Cardiac fibroblast (primary cell): Measurements from ENCODE around the gene RCN1.
A peak's percentile ranks its signal among the peaks of the same experiment; 100 is the strongest.
"Not testable (repeated sequence)": the region's sequence is repeated elsewhere in the genome, so short reads cannot be mapped to it uniquely, and the experiment has no call there.

Source experiments
- DNase-seq, 2 donors: peaks; one replicate each; pipeline versions ENCODE4 v3.0.0 to v3.0.0-alpha.2; 2010; ENCODE audit warnings: low read depth in 2 of 2
- H3K4me3 ChIP-seq, 2 donors: replicated peaks in 1 of 2; 1 replicate in 1 of 2; 2 replicates in 1 of 2; pipeline ENCODE4 v1.5.1; 2011; ENCODE audit warnings: low read depth in 2 of 2, low read length in 2 of 2, mild to moderate bottlenecking in 2 of 2, moderate library complexity in 1 of 2
- TF ChIP-seq, protein P1 (sequence below): IDR thresholded peaks from one replicate; pipeline ENCODE4 v1.5.1; 2011; ENCODE audit warnings: low read depth, mild to moderate bottlenecking, low read length, inconsistent platforms

The RCN1 gene

DNA sequence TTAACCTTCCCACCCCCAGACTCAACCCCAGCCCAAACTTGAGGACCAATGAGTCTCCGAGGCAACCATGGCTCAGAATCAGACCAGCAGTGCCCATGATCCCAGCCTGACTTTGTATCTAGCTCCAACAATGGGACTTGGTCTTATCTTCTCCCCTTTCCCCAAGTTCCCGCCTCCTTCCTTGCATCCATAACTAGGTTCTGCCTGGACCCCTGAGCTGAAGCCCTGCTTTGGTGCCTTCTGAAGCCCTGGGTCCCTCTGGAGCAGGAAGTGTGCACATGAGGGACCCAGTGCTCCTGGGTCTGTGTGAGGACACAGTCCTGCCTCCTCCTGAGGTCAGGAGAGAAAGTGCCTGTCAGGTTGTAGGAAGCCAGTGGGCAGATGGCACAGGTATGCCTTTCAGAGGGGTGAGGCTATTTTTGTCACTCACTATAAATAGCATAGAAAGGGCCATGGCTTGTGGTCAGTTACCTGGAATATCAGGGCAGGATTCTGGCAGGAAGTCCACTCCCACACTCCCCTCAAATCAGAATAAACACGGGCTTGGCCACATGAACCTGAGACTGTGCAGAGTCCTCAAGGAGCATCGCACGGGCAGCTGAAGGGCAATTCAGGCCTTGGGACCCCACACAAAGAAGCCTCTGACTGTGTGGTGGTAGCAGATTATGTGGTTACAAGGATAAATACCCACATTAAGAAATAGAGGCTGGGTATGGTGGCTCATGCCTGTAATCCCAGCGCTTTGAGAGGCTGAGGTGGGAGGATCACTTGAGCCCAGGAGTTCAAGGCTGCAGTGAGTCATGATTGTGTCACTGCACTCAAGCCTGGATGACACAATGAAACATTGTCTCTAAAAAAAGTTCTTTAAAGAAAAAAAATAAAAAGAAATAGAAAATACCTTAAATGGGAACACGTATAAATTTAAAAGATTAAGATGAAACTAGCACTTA is 27.4 kb downstream of the RCN1 start:
- DNase-seq = peak; percentile 29 to 85
- H3K4me3 ChIP-seq = no peak overlapping the region
- TF ChIP-seq, protein P1, sequence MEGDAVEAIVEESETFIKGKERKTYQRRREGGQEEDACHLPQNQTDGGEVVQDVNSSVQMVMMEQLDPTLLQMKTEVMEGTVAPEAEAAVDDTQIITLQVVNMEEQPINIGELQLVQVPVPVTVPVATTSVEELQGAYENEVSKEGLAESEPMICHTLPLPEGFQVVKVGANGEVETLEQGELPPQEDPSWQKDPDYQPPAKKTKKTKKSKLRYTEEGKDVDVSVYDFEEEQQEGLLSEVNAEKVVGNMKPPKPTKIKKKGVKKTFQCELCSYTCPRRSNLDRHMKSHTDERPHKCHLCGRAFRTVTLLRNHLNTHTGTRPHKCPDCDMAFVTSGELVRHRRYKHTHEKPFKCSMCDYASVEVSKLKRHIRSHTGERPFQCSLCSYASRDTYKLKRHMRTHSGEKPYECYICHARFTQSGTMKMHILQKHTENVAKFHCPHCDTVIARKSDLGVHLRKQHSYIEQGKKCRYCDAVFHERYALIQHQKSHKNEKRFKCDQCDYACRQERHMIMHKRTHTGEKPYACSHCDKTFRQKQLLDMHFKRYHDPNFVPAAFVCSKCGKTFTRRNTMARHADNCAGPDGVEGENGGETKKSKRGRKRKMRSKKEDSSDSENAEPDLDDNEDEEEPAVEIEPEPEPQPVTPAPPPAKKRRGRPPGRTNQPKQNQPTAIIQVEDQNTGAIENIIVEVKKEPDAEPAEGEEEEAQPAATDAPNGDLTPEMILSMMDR = no peak

DNA sequence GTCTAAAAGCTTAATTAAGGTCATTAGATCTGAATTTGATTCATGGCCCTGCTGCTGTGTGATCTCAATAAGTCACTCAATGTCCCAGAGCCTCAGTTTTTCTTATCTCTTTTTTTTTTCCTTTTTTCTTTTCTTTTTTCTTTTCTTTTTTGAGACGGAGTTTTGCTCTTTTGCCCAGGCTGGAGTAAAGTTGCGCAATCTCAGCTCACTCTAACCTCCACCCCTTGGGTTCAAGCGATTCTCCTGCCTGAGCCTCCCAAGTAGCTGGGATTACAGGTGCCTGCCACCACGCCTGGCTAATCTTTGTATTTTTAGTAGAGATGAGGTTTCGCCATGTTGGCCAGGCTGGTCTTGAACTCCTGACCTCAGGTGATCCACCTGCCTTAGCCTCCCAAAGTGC is 28.3 kb downstream of the RCN1 start:
- DNase-seq, H3K4me3 ChIP-seq: not testable (repeated sequence)

DNA sequence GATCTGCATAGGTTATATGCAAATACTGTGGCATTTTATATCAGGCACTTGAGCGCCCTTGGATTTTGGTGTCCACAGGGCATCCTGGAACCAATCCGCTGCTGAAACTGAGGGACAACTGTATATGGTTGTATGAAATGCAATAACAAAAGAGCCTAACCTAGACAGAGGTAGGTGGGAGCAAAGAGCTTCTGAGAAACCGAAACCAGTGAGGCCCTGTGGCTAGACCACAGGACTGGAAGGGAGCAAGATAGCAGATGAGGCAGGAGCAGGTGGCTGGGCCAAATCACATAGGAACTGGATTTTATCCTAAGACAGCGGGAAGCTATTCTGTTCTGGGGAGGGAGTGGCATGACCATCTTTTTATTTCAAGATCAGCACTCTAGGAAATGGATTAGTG is 30.1 kb downstream of the RCN1 start:
- DNase-seq = no peak
- H3K4me3 ChIP-seq = no peak overlapping the region
- TF ChIP-seq, protein P1 = no peak

GRCh38 chr11:32122200-32122599 is 31.3 kb downstream of the RCN1 start:
- DNase-seq = no peak
- TF ChIP-seq, protein P1 = no peak
- no peak overlapping the region for H3K4me3 ChIP-seq

- H3K4me3 ChIP-seq = no peak overlapping the region
- DNase-seq = peak; percentile 6 to 47
- TF ChIP-seq, protein P1 = no peak
Measured at GRCh38 chr11:32131321-32131720, 40.4 kb downstream of the RCN1 start.

DNA sequence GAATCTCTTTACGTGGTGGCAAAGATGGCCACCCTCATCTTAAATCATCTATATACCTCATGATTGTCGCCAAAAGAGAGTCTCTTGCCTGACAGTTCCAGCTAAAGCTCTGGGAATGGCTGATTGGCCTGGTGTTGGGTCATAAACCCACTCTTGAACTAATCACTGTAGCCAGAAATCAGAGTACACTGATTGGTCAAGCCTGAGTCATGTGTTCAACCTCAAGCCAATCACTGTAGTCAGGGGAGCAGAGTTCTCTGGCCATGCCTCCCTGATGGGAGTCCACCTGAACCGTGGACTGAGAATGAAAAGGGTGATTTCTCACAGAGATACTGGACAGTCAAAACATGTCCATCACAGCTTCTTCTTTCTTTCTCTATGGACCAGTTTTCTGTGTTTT is 45.8 kb downstream of the RCN1 start:
- H3K4me3 ChIP-seq = no peak overlapping the region
- TF ChIP-seq, protein P1 = no peak
- peak in 1 of 2 donors; percentile 40 for DNase-seq

DNA sequence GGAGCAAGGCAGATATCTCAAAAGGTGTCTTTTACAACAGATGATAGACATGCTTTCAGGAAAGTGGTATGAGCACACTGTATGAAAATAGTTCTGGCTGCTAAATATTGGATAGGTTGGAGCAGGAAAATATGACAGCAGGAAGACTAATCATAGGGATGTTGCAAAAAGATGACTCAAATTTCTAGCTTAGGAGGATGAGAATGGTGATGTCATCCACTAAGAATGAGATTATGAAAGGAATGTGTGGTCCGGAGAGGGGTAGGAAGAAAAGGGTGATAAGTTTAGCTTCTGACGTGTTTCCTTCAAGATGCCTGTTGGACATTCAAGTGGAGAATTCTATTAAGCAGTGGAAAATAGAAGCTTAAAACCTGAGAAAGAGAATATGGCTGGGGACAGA is 46.4 kb downstream of the RCN1 start:
- H3K4me3 ChIP-seq = no peak overlapping the region
- TF ChIP-seq, protein P1 = no peak
- DNase-seq = peak; percentile 95 to 99
